Neuronal stem cell (in vitro differentiated cells): ENCODE data around the gene KRTAP12-4.

ENCODE experiments used
- DNase-seq: peaks from one replicate; pipeline ENCODE4 v3.0.0-alpha.2; 2013; ENCODE audit warnings: low spot score
- H2AFZ ChIP-seq: one replicate; pipeline ENCODE4 v1.6.1; 2013; ENCODE audit warnings: mild to moderate bottlenecking, low read length, inconsistent platforms
- H2AK5ac ChIP-seq: 2 replicates; pipeline ENCODE4 v1.6.1; 2013; ENCODE audit warnings: low read depth, mild to moderate bottlenecking, inconsistent platforms, low read length, moderate library complexity, mixed read lengths
- H2BK120ac ChIP-seq: 2 replicates; pipeline ENCODE4 v1.6.1; 2013; ENCODE audit warnings: low read depth, mild to moderate bottlenecking, inconsistent platforms, low read length, moderate library complexity, mixed read lengths
- H2BK12ac ChIP-seq: one replicate; pipeline ENCODE4 v1.6.1; 2013; ENCODE audit warnings: low read length, inconsistent platforms
- H2BK15ac ChIP-seq: 2 replicates; pipeline ENCODE4 v1.6.1; 2013; ENCODE audit warnings: mild to moderate bottlenecking, low read length, inconsistent platforms, mixed read lengths
- H2BK5ac ChIP-seq: one replicate; pipeline ENCODE4 v1.6.1; 2013; ENCODE audit warnings: inconsistent platforms, mild to moderate bottlenecking, low read length, moderate library complexity
- H3K14ac ChIP-seq: one replicate; pipeline ENCODE4 v1.6.1; 2013; ENCODE audit warnings: low read length, inconsistent platforms
- H3K18ac ChIP-seq: 2 replicates; pipeline ENCODE4 v1.6.1; 2013; ENCODE audit warnings: low read length, inconsistent platforms
- H3K23ac ChIP-seq: 2 replicates; pipeline ENCODE4 v1.6.1; 2013; ENCODE audit warnings: low read depth, mild to moderate bottlenecking, mixed read lengths, low read length, inconsistent platforms; ENCODE audit not compliant: poor library complexity
- H3K27ac ChIP-seq: replicated peaks from 3 replicates; pipeline ENCODE4 v1.5.1; 2013; ENCODE audit warnings: low read length, inconsistent platforms
- H3K27me3 ChIP-seq, 3 experiments: 2 replicates each; pipeline ENCODE4 v1.6.1; 2013; ENCODE audit warnings: low read length in 3 of 3, mild to moderate bottlenecking in 2 of 3, inconsistent platforms in 1 of 3, low read depth in 1 of 3, mixed read lengths in 1 of 3, moderate library complexity in 1 of 3; ENCODE audit not compliant: control insufficient read depth in 3 of 3, insufficient read depth in 3 of 3
- H3K36me3 ChIP-seq, 2 donors: replicated peaks in 1 of 2; 2 replicates each; pipeline ENCODE4 v1.6.1; 2013; ENCODE audit warnings: low read length in 2 of 2; ENCODE audit not compliant: control insufficient read depth in 2 of 2, insufficient read depth in 2 of 2
- H3K4ac ChIP-seq: 2 replicates; pipeline ENCODE4 v1.6.1; 2013; ENCODE audit warnings: inconsistent platforms, mild to moderate bottlenecking, low read length, moderate library complexity
- H3K4me1 ChIP-seq, 2 donors: 1 replicate in 1 of 2; 2 replicates in 1 of 2; pipeline ENCODE4 v1.6.1; 2013; ENCODE audit warnings: low read length in 2 of 2, low read depth in 1 of 2; ENCODE audit not compliant: control insufficient read depth in 2 of 2, insufficient read depth in 1 of 2
- H3K4me2 ChIP-seq: one replicate; pipeline ENCODE4 v1.6.1; 2013; ENCODE audit warnings: mild to moderate bottlenecking, low read length, inconsistent platforms; ENCODE audit not compliant: insufficient read depth, poor library complexity, severe bottlenecking
- H3K4me3 ChIP-seq, 2 donors: 2 replicates each; pipeline ENCODE4 v1.5.1; 2013; ENCODE audit warnings: low read length in 2 of 2, mild to moderate bottlenecking in 2 of 2, inconsistent platforms in 1 of 2, moderate library complexity in 1 of 2
- H3K79me1 ChIP-seq: one replicate; pipeline ENCODE4 v1.6.1; 2013; ENCODE audit warnings: low read depth, mild to moderate bottlenecking, inconsistent platforms, low read length, moderate library complexity
- H3K9ac ChIP-seq: one replicate; pipeline ENCODE4 v1.6.1; 2013; ENCODE audit warnings: mild to moderate bottlenecking, low read depth, low read length, inconsistent platforms; ENCODE audit not compliant: poor library complexity
- H3K9me3 ChIP-seq, 2 donors: replicated peaks in 1 of 2; 2 replicates each; pipeline versions ENCODE3 to v1.6.1; 2013; ENCODE audit warnings: low read length in 2 of 2, mild to moderate bottlenecking in 2 of 2, inconsistent platforms in 1 of 2, low read depth in 1 of 2, mixed read lengths in 1 of 2, moderate library complexity in 1 of 2; ENCODE audit not compliant: control insufficient read depth in 2 of 2, insufficient read depth in 1 of 2
- H4K8ac ChIP-seq: one replicate; pipeline ENCODE4 v1.6.1; 2013; ENCODE audit warnings: low read depth, mild to moderate bottlenecking, inconsistent platforms, low read length, moderate library complexity
- H4K91ac ChIP-seq: one replicate; pipeline ENCODE4 v1.6.1; 2013; ENCODE audit warnings: low read length, low read depth, mild to moderate bottlenecking, inconsistent platforms; ENCODE audit not compliant: poor library complexity
- WGBS, 2 donors: extraction: QIAGEN DNeasy Blood & Tissue Kit; methylation state at CpG; one replicate each; pipeline ENCODE4 v1.1.7; 2013; ENCODE audit warnings: missing lambda C conversion rate in 2 of 2, mixed read lengths in 1 of 2; ENCODE audit not compliant: insufficient read length in 2 of 2, insufficient replicate concordance in 1 of 2; ENCODE audit errors: extremely low coverage in 2 of 2; 5-methylcytosine and 5-hydroxymethylcytosine counted together

The KRTAP12-4 gene

DNA sequence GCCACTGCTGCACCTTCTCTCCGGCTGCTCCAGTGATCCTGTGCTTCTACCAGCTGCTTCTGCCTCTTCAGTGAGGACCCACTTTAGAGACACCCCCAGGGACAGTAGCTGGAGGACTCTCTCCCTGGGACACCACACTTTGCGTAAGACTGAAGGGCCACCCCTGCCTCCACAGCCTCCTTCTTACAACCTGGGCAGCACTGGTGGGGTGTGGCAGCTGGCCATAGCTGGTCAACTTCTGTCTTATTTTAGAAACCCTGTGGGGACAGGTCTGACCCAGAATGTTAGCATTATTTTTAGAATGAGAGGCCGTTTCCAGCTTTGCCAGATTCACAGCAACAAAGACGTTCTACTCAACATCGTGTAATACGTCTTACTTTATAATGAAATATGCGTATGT lies 28.7 kb downstream of the KRTAP12-4 start:
- Histone ChIP-seq H3K9ac (no peak overlapping the region), H3K36me3 (no peaks in the 10 kb centered on the region), H3K4me3 (no peak overlapping the region), H4K8ac (no peak overlapping the region), H2BK12ac (no peak overlapping the region), H2AFZ (no peak overlapping the region), H3K27me3 (no peaks in the 10 kb centered on the region), H3K4ac (no peak overlapping the region), H2AK5ac (no peak overlapping the region), H3K79me1 (no peaks in the 10 kb centered on the region), H2BK15ac (no peak overlapping the region), H3K23ac (no peak overlapping the region), H3K9me3 (peaks cover 4 to 8% of the 10 kb centered on the region in 2 donors), H3K14ac (no peak overlapping the region), H3K4me1 (no peaks in the 10 kb centered on the region), H3K4me2 (no peak overlapping the region), H2BK120ac (no peak overlapping the region), H4K91ac (no peak overlapping the region), H3K18ac (no peak overlapping the region), H2BK5ac (no peak overlapping the region), H3K27ac (no peak overlapping the region)
- WGBS, 2 donors, result no CpG with 5 or more reads among the region's 7 CpGs
- DNase-seq, result no peak

DNA sequence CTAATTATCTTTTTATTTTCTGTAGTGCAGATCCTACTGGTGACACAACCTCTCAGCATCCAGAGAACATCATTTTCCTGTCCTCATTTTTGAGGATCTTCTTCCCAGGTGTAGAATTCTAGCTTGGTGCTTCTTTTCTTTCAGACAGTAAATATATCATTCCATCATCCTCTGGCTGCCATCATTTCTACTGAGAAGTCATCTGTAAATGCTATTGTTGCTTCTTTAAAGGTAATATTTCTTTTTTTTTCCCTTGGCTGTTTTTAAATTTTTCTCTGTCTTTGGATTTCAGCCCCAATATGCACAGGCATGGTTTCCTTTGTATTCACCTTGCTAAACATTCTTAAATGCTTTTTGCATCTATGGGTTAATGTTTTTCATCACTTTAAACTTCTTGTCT lies 30.9 kb downstream of the KRTAP12-4 start:
- H3K23ac ChIP-seq, result no peak overlapping the region
- H2BK15ac ChIP-seq, result no peak overlapping the region
- H4K8ac ChIP-seq, result no peak overlapping the region
- H2BK120ac ChIP-seq, result no peak overlapping the region
- H2BK12ac ChIP-seq, result no peak overlapping the region
- H3K79me1 ChIP-seq, result no peaks in the 10 kb centered on the region
- no peaks in the 10 kb centered on the region for H3K4me1 ChIP-seq
- no peak overlapping the region for H2AK5ac ChIP-seq
- no peak overlapping the region for H3K14ac ChIP-seq
- H3K27ac ChIP-seq, result no peak overlapping the region
- no peak overlapping the region for H2AFZ ChIP-seq
- H3K4me3 ChIP-seq, result no peak overlapping the region
- H3K9ac ChIP-seq, result no peak overlapping the region
- no peak overlapping the region for H2BK5ac ChIP-seq
- H3K4ac ChIP-seq, result no peak overlapping the region
- no peaks in the 10 kb centered on the region for H3K36me3 ChIP-seq
- H3K18ac ChIP-seq, result no peak overlapping the region
- H3K27me3 ChIP-seq, result no peaks in the 10 kb centered on the region
- H3K4me2 ChIP-seq, result no peak overlapping the region
- no peak overlapping the region for H4K91ac ChIP-seq
- DNase-seq, result no peak
- peaks cover 8 to 10% of the 10 kb centered on the region in 2 donors for H3K9me3 ChIP-seq

DNA sequence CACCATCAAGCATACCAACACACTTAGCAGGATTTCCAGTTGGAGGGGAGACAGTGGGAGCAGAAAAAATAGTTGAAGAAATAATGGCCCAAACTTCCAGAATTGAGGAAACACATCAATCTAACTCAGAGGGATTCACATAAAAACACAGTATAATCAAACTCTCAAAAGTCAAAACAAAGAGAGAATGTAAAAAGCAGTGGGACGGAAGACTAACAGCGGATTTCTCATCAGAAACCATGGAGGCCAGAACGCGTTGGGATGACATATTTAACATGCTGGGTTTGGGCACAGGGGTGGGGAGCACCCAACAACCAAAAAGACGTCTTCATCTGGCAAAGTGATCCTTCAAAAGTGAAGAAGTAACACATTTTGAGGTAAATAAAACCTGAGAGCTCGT lies 34.6 kb downstream of the KRTAP12-4 start:
- H4K91ac ChIP-seq, result no peak overlapping the region
- no peak overlapping the region for H2BK12ac ChIP-seq
- no peak overlapping the region for H3K9ac ChIP-seq
- peaks cover 8 to 9% of the 10 kb centered on the region in 2 donors for H3K9me3 ChIP-seq
- H2AFZ ChIP-seq, result no peak overlapping the region
- H4K8ac ChIP-seq, result no peak overlapping the region
- no peak overlapping the region for H2AK5ac ChIP-seq
- H2BK120ac ChIP-seq, result no peak overlapping the region
- H3K79me1 ChIP-seq, result no peaks in the 10 kb centered on the region
- no peak overlapping the region for H3K27ac ChIP-seq
- H3K27me3 ChIP-seq, result no peaks in the 10 kb centered on the region
- WGBS, 2 donors, result no CpG with 5 or more reads among the region's 6 CpGs
- H2BK5ac ChIP-seq, result no peak overlapping the region
- no peak overlapping the region for H3K4me3 ChIP-seq
- H3K4me1 ChIP-seq, result no peaks in the 10 kb centered on the region
- H3K14ac ChIP-seq, result no peak overlapping the region
- no peak overlapping the region for H3K18ac ChIP-seq
- no peak overlapping the region for H3K4me2 ChIP-seq
- no peak for DNase-seq
- no peak overlapping the region for H3K4ac ChIP-seq
- H2BK15ac ChIP-seq, result no peak overlapping the region
- H3K36me3 ChIP-seq, result no peaks in the 10 kb centered on the region
- H3K23ac ChIP-seq, result no peak overlapping the region

- Histone ChIP-seq H2BK5ac (no peak overlapping the region), H2BK120ac (no peak overlapping the region), H3K4me3 (no peak overlapping the region), H3K27me3 (no peaks in the 10 kb centered on the region), H3K9ac (no peak overlapping the region), H3K23ac (no peak overlapping the region), H3K27ac (no peak overlapping the region), H2AFZ (no peak overlapping the region), H3K4me2 (no peak overlapping the region), H2AK5ac (no peak overlapping the region), H3K79me1 (no peaks in the 10 kb centered on the region), H2BK12ac (no peak overlapping the region), H2BK15ac (no peak overlapping the region), H4K91ac (no peak overlapping the region), H3K4ac (no peak overlapping the region), H3K14ac (no peak overlapping the region), H3K36me3 (no peaks in the 10 kb centered on the region), H4K8ac (no peak overlapping the region), H3K9me3 (peaks cover 5% of the 10 kb centered on the region in 2 donors), H3K18ac (no peak overlapping the region), H3K4me1 (no peaks in the 10 kb centered on the region)
- no CpG with 5 or more reads among the region's 3 CpGs for WGBS, 2 donors
- no peak for DNase-seq
Measured at GRCh38 chr21:44618909-44619308, 35.5 kb downstream of the KRTAP12-4 start.
